HEK293 (cell line): Measurements from ENCODE around the gene CWF19L1.

Experiments
- ZBTB1 ChIP-seq: fragments of 450-650 bp; formaldehyde crosslinking; IDR thresholded peaks from 2 replicates; pipeline ENCODE4 v1.5.1; 2016; ENCODE audit warnings: missing biosample characterization, missing genetic modification characterization
- ZNF670 ChIP-seq: fragments of 450-650 bp; formaldehyde crosslinking; IDR thresholded peaks from 2 replicates; pipeline ENCODE4 v1.5.1; 2016; ENCODE audit warnings: missing biosample characterization, missing genetic modification characterization, low read depth
- ZNF707 ChIP-seq: fragments of 450-650 bp; formaldehyde crosslinking; IDR thresholded peaks from 2 replicates; pipeline ENCODE4 v1.5.1; 2016; ENCODE audit warnings: missing biosample characterization, missing genetic modification characterization
- TF ChIP-seq, protein P1 (sequence below): fragments of 450-650 bp; formaldehyde crosslinking; IDR thresholded peaks from 2 replicates; pipeline ENCODE4 v1.5.1; 2016; ENCODE audit warnings: missing biosample characterization, missing genetic modification characterization
- TF ChIP-seq, protein P2 (sequence below): IDR thresholded peaks from 2 replicates; pipeline ENCODE4 v1.6.1; 2011; ENCODE audit warnings: mild to moderate bottlenecking, low read depth, low read length, borderline replicate concordance
- TF ChIP-seq, protein P3 (sequence below): fragments of 450-650 bp; formaldehyde crosslinking; IDR thresholded peaks from 2 replicates; pipeline ENCODE4 v1.5.1; 2016; ENCODE audit warnings: missing biosample characterization, missing genetic modification characterization

DNA sequence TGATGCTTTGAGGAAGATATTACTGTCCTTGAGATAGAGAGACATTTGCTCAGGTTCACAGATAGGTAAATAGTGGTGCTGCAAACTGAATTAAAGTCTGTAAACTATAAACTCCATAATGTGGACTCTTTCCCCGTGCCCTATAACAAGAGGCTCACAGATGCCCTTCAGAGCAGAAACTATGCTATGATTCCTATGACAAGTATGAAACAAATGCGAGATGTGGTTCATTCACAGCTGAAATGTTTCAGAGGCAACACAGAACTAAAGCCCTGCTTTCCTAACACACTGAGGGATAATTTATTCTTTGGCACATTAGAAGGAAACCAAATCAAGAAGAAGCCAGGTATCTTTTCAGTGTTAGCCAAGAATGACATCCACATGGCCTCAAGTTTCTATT is 51.4 kb downstream of the CWF19L1 start:
- TF ChIP-seq ZNF707 (tag by site-specific recombination): no peak
- TF ChIP-seq ZBTB1 (tag by site-specific recombination): no peak
- TF ChIP-seq, protein P1, sequence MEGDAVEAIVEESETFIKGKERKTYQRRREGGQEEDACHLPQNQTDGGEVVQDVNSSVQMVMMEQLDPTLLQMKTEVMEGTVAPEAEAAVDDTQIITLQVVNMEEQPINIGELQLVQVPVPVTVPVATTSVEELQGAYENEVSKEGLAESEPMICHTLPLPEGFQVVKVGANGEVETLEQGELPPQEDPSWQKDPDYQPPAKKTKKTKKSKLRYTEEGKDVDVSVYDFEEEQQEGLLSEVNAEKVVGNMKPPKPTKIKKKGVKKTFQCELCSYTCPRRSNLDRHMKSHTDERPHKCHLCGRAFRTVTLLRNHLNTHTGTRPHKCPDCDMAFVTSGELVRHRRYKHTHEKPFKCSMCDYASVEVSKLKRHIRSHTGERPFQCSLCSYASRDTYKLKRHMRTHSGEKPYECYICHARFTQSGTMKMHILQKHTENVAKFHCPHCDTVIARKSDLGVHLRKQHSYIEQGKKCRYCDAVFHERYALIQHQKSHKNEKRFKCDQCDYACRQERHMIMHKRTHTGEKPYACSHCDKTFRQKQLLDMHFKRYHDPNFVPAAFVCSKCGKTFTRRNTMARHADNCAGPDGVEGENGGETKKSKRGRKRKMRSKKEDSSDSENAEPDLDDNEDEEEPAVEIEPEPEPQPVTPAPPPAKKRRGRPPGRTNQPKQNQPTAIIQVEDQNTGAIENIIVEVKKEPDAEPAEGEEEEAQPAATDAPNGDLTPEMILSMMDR: no peak
- TF ChIP-seq, protein P2, sequence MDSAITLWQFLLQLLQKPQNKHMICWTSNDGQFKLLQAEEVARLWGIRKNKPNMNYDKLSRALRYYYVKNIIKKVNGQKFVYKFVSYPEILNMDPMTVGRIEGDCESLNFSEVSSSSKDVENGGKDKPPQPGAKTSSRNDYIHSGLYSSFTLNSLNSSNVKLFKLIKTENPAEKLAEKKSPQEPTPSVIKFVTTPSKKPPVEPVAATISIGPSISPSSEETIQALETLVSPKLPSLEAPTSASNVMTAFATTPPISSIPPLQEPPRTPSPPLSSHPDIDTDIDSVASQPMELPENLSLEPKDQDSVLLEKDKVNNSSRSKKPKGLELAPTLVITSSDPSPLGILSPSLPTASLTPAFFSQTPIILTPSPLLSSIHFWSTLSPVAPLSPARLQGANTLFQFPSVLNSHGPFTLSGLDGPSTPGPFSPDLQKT: no peak
- no peak for TF ChIP-seq ZNF670 (tag by site-specific recombination)
- TF ChIP-seq, protein P3, sequence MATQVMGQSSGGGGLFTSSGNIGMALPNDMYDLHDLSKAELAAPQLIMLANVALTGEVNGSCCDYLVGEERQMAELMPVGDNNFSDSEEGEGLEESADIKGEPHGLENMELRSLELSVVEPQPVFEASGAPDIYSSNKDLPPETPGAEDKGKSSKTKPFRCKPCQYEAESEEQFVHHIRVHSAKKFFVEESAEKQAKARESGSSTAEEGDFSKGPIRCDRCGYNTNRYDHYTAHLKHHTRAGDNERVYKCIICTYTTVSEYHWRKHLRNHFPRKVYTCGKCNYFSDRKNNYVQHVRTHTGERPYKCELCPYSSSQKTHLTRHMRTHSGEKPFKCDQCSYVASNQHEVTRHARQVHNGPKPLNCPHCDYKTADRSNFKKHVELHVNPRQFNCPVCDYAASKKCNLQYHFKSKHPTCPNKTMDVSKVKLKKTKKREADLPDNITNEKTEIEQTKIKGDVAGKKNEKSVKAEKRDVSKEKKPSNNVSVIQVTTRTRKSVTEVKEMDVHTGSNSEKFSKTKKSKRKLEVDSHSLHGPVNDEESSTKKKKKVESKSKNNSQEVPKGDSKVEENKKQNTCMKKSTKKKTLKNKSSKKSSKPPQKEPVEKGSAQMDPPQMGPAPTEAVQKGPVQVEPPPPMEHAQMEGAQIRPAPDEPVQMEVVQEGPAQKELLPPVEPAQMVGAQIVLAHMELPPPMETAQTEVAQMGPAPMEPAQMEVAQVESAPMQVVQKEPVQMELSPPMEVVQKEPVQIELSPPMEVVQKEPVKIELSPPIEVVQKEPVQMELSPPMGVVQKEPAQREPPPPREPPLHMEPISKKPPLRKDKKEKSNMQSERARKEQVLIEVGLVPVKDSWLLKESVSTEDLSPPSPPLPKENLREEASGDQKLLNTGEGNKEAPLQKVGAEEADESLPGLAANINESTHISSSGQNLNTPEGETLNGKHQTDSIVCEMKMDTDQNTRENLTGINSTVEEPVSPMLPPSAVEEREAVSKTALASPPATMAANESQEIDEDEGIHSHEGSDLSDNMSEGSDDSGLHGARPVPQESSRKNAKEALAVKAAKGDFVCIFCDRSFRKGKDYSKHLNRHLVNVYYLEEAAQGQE (tag by site-specific recombination): no peak
